HL-60 (cell line): ENCODE data around the gene TAPT1.

Source experiments
- DNase-seq, 2 experiments: peaks; one replicate each; pipeline ENCODE4 v3.0.0-alpha.2; 2010 to 2020; ENCODE audit warnings: low read depth in 1 of 2, low spot score in 1 of 2
- H3K27ac ChIP-seq: fragments of 250-450 bp; sonication (Bioruptor Pico); replicated peaks from 2 replicates; pipeline ENCODE4 v1.5.1; 2020; ENCODE audit warnings: mild to moderate bottlenecking, moderate library complexity
- H3K27me3 ChIP-seq: fragments of 250-450 bp; sonication (Bioruptor Pico); 2 replicates; pipeline ENCODE4 v1.5.1; 2021; ENCODE audit warnings: mild to moderate bottlenecking, moderate library complexity; ENCODE audit not compliant: insufficient read depth, poor library complexity, severe bottlenecking
- H3K4me3 ChIP-seq: replicated peaks from 2 replicates; pipeline ENCODE4 v1.5.1; 2011; ENCODE audit warnings: mild to moderate bottlenecking, control low read depth, low read length; ENCODE audit not compliant: insufficient read depth
- CTCF ChIP-seq: IDR thresholded peaks from one replicate; pipeline ENCODE4 v1.5.1; 2011; ENCODE audit warnings: low read length, control low read depth, inconsistent platforms; ENCODE audit not compliant: insufficient read depth
- GABPA ChIP-seq: IDR thresholded peaks from 2 replicates; pipeline ENCODE4 v1.6.1; 2012; ENCODE audit warnings: low read depth
- POLR2AphosphoS5 ChIP-seq: IDR thresholded peaks from 2 replicates; pipeline ENCODE4 v1.6.1; 2012; ENCODE audit warnings: low read depth
- REST ChIP-seq: IDR thresholded peaks from 2 replicates; pipeline ENCODE4 v1.6.1; 2012; ENCODE audit warnings: low read depth; ENCODE audit not compliant: insufficient replicate concordance
- SPI1 ChIP-seq: IDR thresholded peaks from 2 replicates; pipeline ENCODE4 v1.6.1; 2012; ENCODE audit warnings: low read depth, mild to moderate bottlenecking, borderline replicate concordance

The TAPT1 gene

GRCh38 chr4:16257611-16258010 is 31.3 kb upstream of the TAPT1 start:
- Histone ChIP-seq H3K27ac (no peak overlapping the region), H3K4me3 (no peak overlapping the region), H3K27me3 (no peaks in the 10 kb centered on the region)
- TF ChIP-seq SPI1 (no peak), REST (no peak), POLR2AphosphoS5 (no peak), GABPA (no peak), CTCF (no peak)
- DNase-seq, result no peak

- no peak for TF ChIP-seq CTCF
- no peak for TF ChIP-seq POLR2AphosphoS5
- TF ChIP-seq REST, result no peak
- TF ChIP-seq SPI1, result no peak
- DNase-seq, result no peak
- Histone ChIP-seq H3K27ac (no peak overlapping the region), H3K4me3 (no peak overlapping the region), H3K27me3 (no peaks in the 10 kb centered on the region)
Measured at GRCh38 chr4:16256343-16256742, 30.1 kb upstream of the TAPT1 start.

- Histone ChIP-seq H3K27me3 (no peaks in the 10 kb centered on the region), H3K27ac (no peak overlapping the region), H3K4me3 (no peak overlapping the region)
- TF ChIP-seq GABPA (no peak), CTCF (no peak), POLR2AphosphoS5 (no peak), SPI1 (no peak), REST (no peak)
- no peak for DNase-seq
Measured at GRCh38 chr4:16255730-16256129, 29.5 kb upstream of the TAPT1 start.
